IMR-90 (cell line): ENCODE results near the gene SLC25A44. TPM values are rescaled to one million over a fixed set of nuclear protein-coding genes. Genes with fewer than 3 reads are reported as not detected.

ENCODE experiments used
- ATAC-seq: fragments of 200-7000 bp; cut with Tn5 transposase; 2 replicates; pipeline ENCODE4 v1.9.1; 2020; ENCODE audit warnings: low read depth, mild to moderate bottlenecking, moderate library complexity
- BruUV-seq: library from RNA; stranded (reverse); fragments of 400-500 nt; replicated peaks from 2 replicates; lab custom pipeline; 2021; lab: Mats Ljungman, UMichigan
- CTCF ChIA-PET: fragments of 300-600 bp; formaldehyde crosslinking; extraction: SDS; loops from one replicate; lab custom pipeline; 2021; ENCODE audit warnings: antibody characterized with exemption; lab: Yijun Ruan, JAX
- POLR2A ChIA-PET: fragments of 300-600 bp; sonication (Branson Sonifier 250); formaldehyde crosslinking; loops from one replicate; lab custom pipeline; 2022; ENCODE audit warnings: antibody characterized with exemption; ENCODE audit not compliant: unreplicated experiment; lab: Charles Lee
- DNase-seq: peaks from one replicate; pipeline ENCODE4 v3.0.0; 2013
- H2AFZ ChIP-seq: replicated peaks from 2 replicates; pipeline ENCODE3; 2013; ENCODE audit warnings: low read length, mild to moderate bottlenecking; ENCODE audit not compliant: poor library complexity
- H2AK5ac ChIP-seq: 2 replicates; pipeline ENCODE4 v1.6.1; 2013; ENCODE audit warnings: low read depth, low read length, inconsistent platforms
- H2AK9ac ChIP-seq: replicated peaks from 2 replicates; pipeline ENCODE3; 2013; ENCODE audit warnings: mild to moderate bottlenecking, low read depth, low read length, moderate library complexity; ENCODE audit not compliant: poor library complexity
- H2BK120ac ChIP-seq: 2 replicates; pipeline ENCODE4 v1.6.1; 2013; ENCODE audit warnings: low read depth, low read length, inconsistent platforms
- H2BK15ac ChIP-seq: 3 replicates; pipeline ENCODE4 v1.6.1; 2013; ENCODE audit warnings: low read depth, low read length, inconsistent platforms
- H2BK20ac ChIP-seq: 2 replicates; pipeline ENCODE4 v1.6.1; 2013; ENCODE audit warnings: low read depth, mild to moderate bottlenecking, inconsistent platforms, low read length, moderate library complexity
- H2BK5ac ChIP-seq: 2 replicates; pipeline ENCODE4 v1.6.1; 2013; ENCODE audit warnings: mild to moderate bottlenecking, low read depth, low read length, inconsistent platforms; ENCODE audit not compliant: poor library complexity, severe bottlenecking
- H3K14ac ChIP-seq: replicated peaks from 2 replicates; pipeline ENCODE4 v1.6.1; 2013; ENCODE audit warnings: low read depth, low read length, inconsistent platforms
- H3K18ac ChIP-seq: 2 replicates; pipeline ENCODE4 v1.6.1; 2013; ENCODE audit warnings: low read depth, low read length, control low read depth
- H3K23ac ChIP-seq: 2 replicates; pipeline ENCODE4 v1.6.1; 2013; ENCODE audit warnings: low read depth, low read length, inconsistent platforms
- H3K27ac ChIP-seq: 2 replicates; pipeline ENCODE4 v1.5.1; 2013; ENCODE audit warnings: mild to moderate bottlenecking, control low read depth, low read length; ENCODE audit not compliant: insufficient read depth
- H3K27me3 ChIP-seq: 2 replicates; pipeline ENCODE4 v1.6.1; 2013; ENCODE audit warnings: low read length; ENCODE audit not compliant: control insufficient read depth, insufficient read depth
- H3K36me3 ChIP-seq: 2 replicates; pipeline ENCODE4 v1.6.1; 2013; ENCODE audit warnings: low read length, mixed read lengths; ENCODE audit not compliant: control insufficient read depth, insufficient read depth
- H3K4ac ChIP-seq: 2 replicates; pipeline ENCODE4 v1.6.1; 2013; ENCODE audit warnings: low read depth, low read length, inconsistent platforms
- H3K4me1 ChIP-seq: 2 replicates; pipeline ENCODE4 v1.6.1; 2013; ENCODE audit warnings: low read length, mixed read lengths; ENCODE audit not compliant: control insufficient read depth, insufficient read depth
- H3K4me2 ChIP-seq: 2 replicates; pipeline ENCODE4 v1.6.1; 2013; ENCODE audit warnings: low read depth, mild to moderate bottlenecking, control low read depth, low read length, moderate library complexity
- H3K4me3 ChIP-seq: 2 replicates; pipeline ENCODE4 v1.5.1; 2013; ENCODE audit warnings: low read depth, mild to moderate bottlenecking, control low read depth, low read length, moderate library complexity; ENCODE audit not compliant: insufficient read depth
- H3K56ac ChIP-seq: 2 replicates; pipeline ENCODE4 v1.6.1; 2013; ENCODE audit warnings: low read length, inconsistent platforms; ENCODE audit not compliant: insufficient read depth; ENCODE audit errors: extremely low read depth
- H3K79me1 ChIP-seq, 2 experiments: 2 replicates each; pipeline ENCODE4 v1.6.1; 2013; ENCODE audit warnings: low read length in 2 of 2, inconsistent platforms in 1 of 2, low read depth in 1 of 2
- H3K9ac ChIP-seq: 2 replicates; pipeline ENCODE4 v1.6.1; 2013; ENCODE audit warnings: low read depth, low read length, control low read depth
- H3K9me1 ChIP-seq: 2 replicates; pipeline ENCODE4 v1.6.1; 2013; ENCODE audit warnings: low read length, inconsistent platforms; ENCODE audit not compliant: insufficient read depth
- H3K9me3 ChIP-seq: 2 replicates; pipeline ENCODE4 v1.6.1; 2013; ENCODE audit warnings: low read length; ENCODE audit not compliant: control insufficient read depth, insufficient read depth
- H4K20me1 ChIP-seq: 2 replicates; pipeline ENCODE4 v1.6.1; 2013; ENCODE audit warnings: low read length, inconsistent platforms; ENCODE audit not compliant: insufficient read depth
- H4K5ac ChIP-seq: 2 replicates; pipeline ENCODE4 v1.6.1; 2013; ENCODE audit warnings: mild to moderate bottlenecking, low read depth, low read length, control low read depth
- H4K8ac ChIP-seq, 2 experiments: 2 replicates each; pipeline ENCODE4 v1.6.1; 2013; ENCODE audit warnings: low read depth in 2 of 2, low read length in 2 of 2, control low read depth in 1 of 2, inconsistent platforms in 1 of 2
- H4K91ac ChIP-seq: 2 replicates; pipeline ENCODE4 v1.6.1; 2013; ENCODE audit warnings: low read depth, low read length, inconsistent platforms; ENCODE audit not compliant: insufficient read depth
- BHLHE40 ChIP-seq: fragments of 150-350 bp; IDR thresholded peaks from 2 replicates; pipeline ENCODE4 v1.6.1; 2016; ENCODE audit warnings: mild to moderate bottlenecking, low read depth, low read length
- CEBPB ChIP-seq: IDR thresholded peaks from 2 replicates; pipeline ENCODE4 v1.6.1; 2012; ENCODE audit warnings: low read depth, low read length, improper control_type of control experiment
- CHD1 ChIP-seq: IDR thresholded peaks from 2 replicates; pipeline ENCODE4 v1.6.1; 2012; ENCODE audit warnings: low read depth, low read length, improper control_type of control experiment
- MAZ ChIP-seq: IDR thresholded peaks from 2 replicates; pipeline ENCODE4 v1.6.1; 2012; ENCODE audit warnings: low read depth, mild to moderate bottlenecking, low read length, improper control_type of control experiment, moderate library complexity, borderline replicate concordance
- MXI1 ChIP-seq: IDR thresholded peaks from 2 replicates; pipeline ENCODE4 v1.6.1; 2012; ENCODE audit warnings: low read depth, mild to moderate bottlenecking, low read length, moderate library complexity, borderline replicate concordance
- NFE2L2 ChIP-seq: fragments of 150-350 bp; IDR thresholded peaks from 2 replicates; pipeline ENCODE4 v1.6.1; 2016; ENCODE audit warnings: low read depth, mild to moderate bottlenecking, low read length
- RAD21 ChIP-seq: IDR thresholded peaks from 2 replicates; pipeline ENCODE4 v1.6.1; 2012; ENCODE audit warnings: low read length, improper control_type of control experiment
- WGBS, 2 experiments: methylation state at CpG; one replicate each; pipeline versions ENCODE4 v1.1.5 to v1.1.7; 2013; ENCODE audit warnings: missing lambda C conversion rate in 2 of 2; ENCODE audit not compliant: insufficient read length in 1 of 2; ENCODE audit errors: extremely low coverage in 2 of 2; 5-methylcytosine and 5-hydroxymethylcytosine counted together
- dilution Hi-C: fragments of 300-500 bp; cut with HindIII; formaldehyde crosslinking; loops from one replicate; pipeline ENCODE4 v1.14.3; 2018; ENCODE audit warnings: low sequenced_read_pairs; ENCODE audit not compliant: unreplicated experiment
- in situ Hi-C: fragments of 300-500 bp; cut with MboI; formaldehyde crosslinking; loops from 3 replicates; pipeline ENCODE4 v1.14.3; 2019; ENCODE audit warnings: low sequenced_read_pairs, inconsistent platforms, mixed read lengths
- intact Hi-C: fragments of 100-400 bp; cut with micrococcal nuclease; formaldehyde crosslinking; loops from 2 replicates; pipeline ENCODE4 v1.10.0; 2022
- polyA plus RNA-seq, 3 experiments: library from polyadenylated mRNA; depleted of rRNA; stranded (reverse); fragments of >200 nt; gene quantifications; 2 replicates each; pipeline ENCODE4 v1.2.3, GENCODE V29; 2012; ENCODE audit warnings: low replicate concordance in 1 of 3
- total RNA-seq: library from RNA; depleted of rRNA; stranded (reverse); fragments of >200 nt; gene quantifications from 2 replicates; pipeline ENCODE4 v1.2.3, GENCODE V29; 2012
- TF ChIP-seq, protein P1 (sequence below): conservative IDR thresholded peaks from 2 replicates; pipeline ENCODE4 v1.5.1; 2012; ENCODE audit warnings: mild to moderate bottlenecking, low read depth, low read length, improper control_type of control experiment

SLC25A44 gene
- total and polyA plus RNA-seq, 2 of the 4 experiments (the other 2 are of a cell fraction): 12.7 to 20.2 TPM

DNA sequence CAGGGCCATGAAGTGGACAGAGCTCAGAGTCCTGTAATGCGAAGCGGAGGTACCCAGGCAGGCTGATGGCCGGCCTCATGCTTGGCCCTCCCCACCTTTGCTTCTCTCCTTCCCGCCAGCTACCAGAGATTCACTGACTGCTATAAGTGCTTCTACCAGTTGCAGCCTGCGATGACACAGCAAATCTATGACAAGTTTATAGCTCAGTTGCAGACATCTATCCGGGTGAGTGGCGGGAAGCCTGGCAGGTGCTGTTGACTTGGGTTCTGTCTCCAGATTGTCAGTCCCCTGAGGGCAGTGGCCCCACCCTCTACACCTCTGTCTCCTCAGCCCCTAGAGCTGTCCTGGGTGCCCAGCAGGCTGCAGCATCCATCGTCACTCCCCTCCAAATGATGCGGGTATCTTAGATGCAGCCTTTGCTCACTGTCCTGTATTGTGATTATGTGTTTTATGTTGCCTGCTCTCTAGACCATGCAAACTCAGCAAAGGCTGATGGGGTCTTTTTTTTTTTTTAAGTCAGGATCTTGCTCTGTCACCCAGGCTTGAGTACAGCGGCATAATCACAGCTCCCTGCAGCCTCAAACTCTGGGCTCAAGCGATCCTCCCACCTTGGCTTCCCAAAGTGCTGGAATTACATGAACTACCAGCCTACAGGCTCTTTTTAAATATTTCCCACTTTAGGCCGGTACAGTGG lies 38.4 kb downstream of the SLC25A44 start:
- H3K4me1 ChIP-seq: peaks cover 13% of the 10 kb centered on the region
- H2AK5ac ChIP-seq: peak overlapping the region; percentile 23; the same call in 1 of the 2 replicates
- no peak overlapping the region for H3K18ac ChIP-seq
- ChIA-PET CTCF (interaction anchor here (1.0 kb wide), 2 partner anchors 8 to 85 kb away, joined by 3 to 6 read pairs; no protein-coding TSS in a partner anchor), POLR2A (no interaction called here)
- H3K9me1 ChIP-seq: peaks cover 15% of the 10 kb centered on the region
- no peak overlapping the region for H3K4ac ChIP-seq
- no peak overlapping the region for H4K5ac ChIP-seq
- no peak for ATAC-seq
- H2AFZ ChIP-seq: no peak overlapping the region
- no peak overlapping the region for H3K27ac ChIP-seq
- H2BK20ac ChIP-seq: no peak overlapping the region
- in situ Hi-C loops: no loop called here
- no peak overlapping the region for H3K14ac ChIP-seq
- H3K4me3 ChIP-seq: no peak overlapping the region
- H2AK9ac ChIP-seq: no peak overlapping the region
- TF ChIP-seq MXI1: no peak
- no peak for TF ChIP-seq NFE2L2
- no peak for TF ChIP-seq RAD21
- TF ChIP-seq, protein P1, sequence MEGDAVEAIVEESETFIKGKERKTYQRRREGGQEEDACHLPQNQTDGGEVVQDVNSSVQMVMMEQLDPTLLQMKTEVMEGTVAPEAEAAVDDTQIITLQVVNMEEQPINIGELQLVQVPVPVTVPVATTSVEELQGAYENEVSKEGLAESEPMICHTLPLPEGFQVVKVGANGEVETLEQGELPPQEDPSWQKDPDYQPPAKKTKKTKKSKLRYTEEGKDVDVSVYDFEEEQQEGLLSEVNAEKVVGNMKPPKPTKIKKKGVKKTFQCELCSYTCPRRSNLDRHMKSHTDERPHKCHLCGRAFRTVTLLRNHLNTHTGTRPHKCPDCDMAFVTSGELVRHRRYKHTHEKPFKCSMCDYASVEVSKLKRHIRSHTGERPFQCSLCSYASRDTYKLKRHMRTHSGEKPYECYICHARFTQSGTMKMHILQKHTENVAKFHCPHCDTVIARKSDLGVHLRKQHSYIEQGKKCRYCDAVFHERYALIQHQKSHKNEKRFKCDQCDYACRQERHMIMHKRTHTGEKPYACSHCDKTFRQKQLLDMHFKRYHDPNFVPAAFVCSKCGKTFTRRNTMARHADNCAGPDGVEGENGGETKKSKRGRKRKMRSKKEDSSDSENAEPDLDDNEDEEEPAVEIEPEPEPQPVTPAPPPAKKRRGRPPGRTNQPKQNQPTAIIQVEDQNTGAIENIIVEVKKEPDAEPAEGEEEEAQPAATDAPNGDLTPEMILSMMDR: no peak
- TF ChIP-seq MAZ: no peak
- TF ChIP-seq BHLHE40: no peak
- TF ChIP-seq CHD1: no peak
- TF ChIP-seq CEBPB: no peak
- H3K4me2 ChIP-seq: no peak overlapping the region
- no peak overlapping the region for H3K9ac ChIP-seq
- no peak overlapping the region for H4K91ac ChIP-seq
- BruUV-seq: no TSS peak
- 97% methylated on average over 5 of the region's 12 CpGs; no CpG with 5 or more reads in 1 of the 2 experiments for WGBS, 2 experiments
- peaks cover 7% of the 10 kb centered on the region; the same call in 1 of the 2 replicates for H4K20me1 ChIP-seq
- intact Hi-C loops: no loop called here
- DNase-seq: no peak
- H4K8ac ChIP-seq: no peak overlapping the region
- peak overlapping the region; percentile 24; the same call in 1 of the 2 replicates for H2BK120ac ChIP-seq
- no peak overlapping the region; the same call in 2 of the 3 replicates for H2BK15ac ChIP-seq
- peaks cover 8 to 20% of the 10 kb centered on the region in 2 experiments for H3K79me1 ChIP-seq
- H2BK5ac ChIP-seq: no peak overlapping the region
- no peak overlapping the region for H3K23ac ChIP-seq
- dilution Hi-C loops: no loop called here
- H3K36me3 ChIP-seq: peaks cover 25% of the 10 kb centered on the region
- H3K27me3 ChIP-seq: no peaks in the 10 kb centered on the region
- peak overlapping the region; percentile 3; the same call in 1 of the 2 replicates for H3K56ac ChIP-seq
- no peaks in the 10 kb centered on the region for H3K9me3 ChIP-seq
